HS-27A (cell line): ENCODE results near the gene MAN2B1.
"Not testable (repeated sequence)": the region's sequence is repeated elsewhere in the genome, so short reads cannot be mapped to it uniquely, and the experiment has no call there.

ENCODE experiments used
- DNase-seq: peaks from one replicate; pipeline ENCODE4 v3.0.0-alpha.2; 2012; ENCODE audit warnings: low read depth, missing footprints

Gene MAN2B1

GRCh38 chr19:12657966-12658365, 8.6 kb downstream of the MAN2B1 start:
- DNase-seq: no peak

GRCh38 chr19:12656899-12657571, 9.5 kb downstream of the MAN2B1 start:
- DNase-seq: no peak

GRCh38 chr19:12655546-12655945, 11.0 kb downstream of the MAN2B1 start:
- DNase-seq: no peak

GRCh38 chr19:12652219-12652618, 14.3 kb downstream of the MAN2B1 start:
- DNase-seq: no peak

GRCh38 chr19:12649941-12650340, 16.6 kb downstream of the MAN2B1 start:
- no peak for DNase-seq

- no peak for DNase-seq
Measured at GRCh38 chr19:12648088-12648487, 18.5 kb downstream of the MAN2B1 start.

GRCh38 chr19:12647490-12648071, 19.0 kb downstream of the MAN2B1 start:
- DNase-seq: no peak

GRCh38 chr19:12647047-12647446, 19.5 kb downstream of the MAN2B1 start:
- DNase-seq: no peak

GRCh38 chr19:12646551-12646950, 20.0 kb downstream of the MAN2B1 start:
- DNase-seq: no peak

GRCh38 chr19:12643716-12644115, 22.8 kb downstream of the MAN2B1 start:
- not testable (repeated sequence) for DNase-seq

GRCh38 chr19:12642506-12642905, 24.0 kb downstream of the MAN2B1 start:
- DNase-seq: no peak

- DNase-seq: no peak
Measured at GRCh38 chr19:12641456-12641855, 25.1 kb downstream of the MAN2B1 start.

GRCh38 chr19:12639901-12640613, 26.5 kb downstream of the MAN2B1 start:
- DNase-seq: no peak

GRCh38 chr19:12638611-12639182, 27.8 kb downstream of the MAN2B1 start:
- DNase-seq: no peak

- DNase-seq: no peak
Measured at GRCh38 chr19:12636631-12637030, 29.9 kb downstream of the MAN2B1 start.

GRCh38 chr19:12629215-12629614, 37.3 kb downstream of the MAN2B1 start:
- DNase-seq: no peak

GRCh38 chr19:12628040-12629022, 38.2 kb downstream of the MAN2B1 start:
- DNase-seq: no peak

- DNase-seq: no peak
Measured at GRCh38 chr19:12626958-12627357, 39.6 kb downstream of the MAN2B1 start.

GRCh38 chr19:12623361-12624031, 43.0 kb downstream of the MAN2B1 start:
- DNase-seq: no peak

- DNase-seq: not testable (repeated sequence)
Measured at GRCh38 chr19:12621253-12622024, 45.1 kb downstream of the MAN2B1 start.
